GM12801 (cell line): ENCODE data around the gene AFAP1.

Source experiments
- CTCF ChIP-seq: IDR thresholded peaks from one replicate; pipeline ENCODE4 v1.5.1; 2011; ENCODE audit warnings: control low read depth; ENCODE audit not compliant: insufficient read length; ENCODE audit errors: extremely low read depth

The AFAP1 gene

GRCh38 chr4:7853271-7853670 is 86.4 kb downstream of the AFAP1 start:
- TF ChIP-seq CTCF, result no peak

GRCh38 chr4:7852568-7853185 is 87.0 kb downstream of the AFAP1 start:
- TF ChIP-seq CTCF, result no peak

GRCh38 chr4:7850489-7850888 is 89.2 kb downstream of the AFAP1 start:
- TF ChIP-seq CTCF, result no peak

GRCh38 chr4:7847206-7847605 is 92.5 kb downstream of the AFAP1 start:
- no peak for TF ChIP-seq CTCF

- no peak for TF ChIP-seq CTCF
These were observed 94.0 kb downstream of the AFAP1 start for GRCh38 chr4:7845493-7846128.

- TF ChIP-seq CTCF, result no peak
These were observed 95.1 kb downstream of the AFAP1 start for GRCh38 chr4:7844594-7844991.

GRCh38 chr4:7843831-7844593 is 95.6 kb downstream of the AFAP1 start:
- TF ChIP-seq CTCF, result no peak
